Memory B cell (primary cell): ENCODE measurements around the gene SORCS1.

Experiments used
- ATAC-seq: fragments of 150-1000 bp; cut with Tn5 transposase; 2 replicates; pipeline ENCODE4 v1.10.0; 2021; ENCODE audit warnings: low read depth, mild to moderate bottlenecking, moderate library complexity
- DNase-seq, 2 donors: peaks; one replicate each; pipeline ENCODE4 v3.0.0; 2022; ENCODE audit warnings: low spot score in 2 of 2
- H3K27ac Mint-ChIP-seq: one replicate; pipeline ENCODE4 v1.8.0; 2022; ENCODE audit warnings: mild to moderate bottlenecking, moderate library complexity, mixed read lengths
- H3K27me3 Mint-ChIP-seq: one replicate; pipeline ENCODE4 v1.8.0; 2022; ENCODE audit warnings: mixed read lengths
- H3K36me3 Mint-ChIP-seq: one replicate; pipeline ENCODE4 v1.8.0; 2022; ENCODE audit warnings: mild to moderate bottlenecking, mixed read lengths
- H3K4me1 Mint-ChIP-seq: one replicate; pipeline ENCODE4 v1.8.0; 2022; ENCODE audit warnings: mixed read lengths
- H3K4me3 Mint-ChIP-seq: one replicate; pipeline ENCODE4 v1.8.0; 2022; ENCODE audit warnings: mild to moderate bottlenecking, moderate library complexity, mixed read lengths
- H3K9me3 Mint-ChIP-seq: one replicate; pipeline ENCODE4 v1.8.0; 2022; ENCODE audit warnings: mixed read lengths

The SORCS1 gene

DNA sequence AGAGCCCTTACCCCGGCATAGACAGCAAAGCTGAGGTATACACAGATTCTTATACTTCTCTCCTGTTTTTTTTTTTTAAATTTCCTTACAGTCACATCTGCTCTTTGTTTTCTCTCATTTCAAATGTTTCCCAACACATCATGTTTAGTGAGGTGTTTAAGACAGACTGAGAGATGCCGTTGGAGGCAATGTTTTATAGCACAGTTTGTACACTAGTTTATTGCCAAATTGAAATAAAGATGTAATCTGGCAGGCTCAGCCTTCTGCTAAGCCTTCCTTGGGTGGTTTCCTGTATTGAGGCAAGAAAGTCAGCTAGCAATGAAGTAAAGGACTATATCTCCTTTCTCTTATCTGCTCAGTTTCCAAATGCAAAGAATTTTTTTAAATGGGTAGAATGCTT lies 393.4 kb downstream of the SORCS1 start:
- Mint-ChIP-seq H3K4me1 (no peaks in the 10 kb centered on the region), H3K9me3 (no peaks in the 10 kb centered on the region), H3K27me3 (no peaks in the 10 kb centered on the region)

GRCh38 chr10:106768204-106768603 lies 396.3 kb downstream of the SORCS1 start:
- Mint-ChIP-seq H3K9me3 (no peaks in the 10 kb centered on the region), H3K27me3 (no peaks in the 10 kb centered on the region), H3K27ac (no peak overlapping the region), H3K4me1 (no peaks in the 10 kb centered on the region), H3K36me3 (no peaks in the 10 kb centered on the region), H3K4me3 (no peak overlapping the region)
- no peak for ATAC-seq
- DNase-seq: no peak

More for the DNA sequence above, 393.4 kb downstream of the SORCS1 start:
- H3K4me3 Mint-ChIP-seq: no peak overlapping the region
- DNase-seq (no peak), ATAC-seq (no peak)
- H3K27ac Mint-ChIP-seq: no peak overlapping the region
- no peaks in the 10 kb centered on the region for H3K36me3 Mint-ChIP-seq

- no peaks in the 10 kb centered on the region for H3K27me3 Mint-ChIP-seq
- H3K9me3 Mint-ChIP-seq: no peaks in the 10 kb centered on the region
- ATAC-seq (no peak), DNase-seq (no peak)
- H3K27ac Mint-ChIP-seq: no peak overlapping the region
- H3K36me3 Mint-ChIP-seq: no peaks in the 10 kb centered on the region
- no peaks in the 10 kb centered on the region for H3K4me1 Mint-ChIP-seq
- H3K4me3 Mint-ChIP-seq: no peak overlapping the region
These were observed 398.6 kb downstream of the SORCS1 start for GRCh38 chr10:106765928-106766327.

DNA sequence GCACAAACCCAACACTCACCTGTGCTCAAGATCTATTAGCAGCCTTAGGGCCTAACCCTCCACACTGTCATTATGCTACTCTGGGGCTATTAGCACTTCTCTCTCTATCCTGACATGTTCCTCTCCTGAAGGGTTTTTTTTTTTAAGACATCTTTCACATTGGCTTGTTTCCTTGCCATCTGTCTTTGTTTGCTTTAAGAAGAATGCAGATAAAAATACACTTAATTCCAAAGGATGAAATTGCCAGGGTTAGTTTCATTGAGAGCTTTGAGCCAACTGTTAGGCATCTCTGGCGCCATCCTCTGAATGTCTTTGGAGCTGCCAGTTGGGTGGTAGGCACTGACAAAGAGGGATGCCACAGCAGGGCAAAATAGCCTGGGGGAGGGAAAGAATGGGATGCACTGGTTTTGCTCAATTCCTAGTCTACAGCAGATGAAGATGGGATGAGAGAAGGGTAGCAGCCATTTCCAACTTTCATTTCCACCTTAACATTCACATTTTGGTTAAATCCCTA lies 399.2 kb downstream of the SORCS1 start:
- Mint-ChIP-seq H3K36me3 (no peaks in the 10 kb centered on the region), H3K4me3 (no peak overlapping the region), H3K27me3 (no peaks in the 10 kb centered on the region), H3K4me1 (no peaks in the 10 kb centered on the region), H3K27ac (no peak overlapping the region), H3K9me3 (no peaks in the 10 kb centered on the region)
- ATAC-seq: no peak
- no peak for DNase-seq

DNA sequence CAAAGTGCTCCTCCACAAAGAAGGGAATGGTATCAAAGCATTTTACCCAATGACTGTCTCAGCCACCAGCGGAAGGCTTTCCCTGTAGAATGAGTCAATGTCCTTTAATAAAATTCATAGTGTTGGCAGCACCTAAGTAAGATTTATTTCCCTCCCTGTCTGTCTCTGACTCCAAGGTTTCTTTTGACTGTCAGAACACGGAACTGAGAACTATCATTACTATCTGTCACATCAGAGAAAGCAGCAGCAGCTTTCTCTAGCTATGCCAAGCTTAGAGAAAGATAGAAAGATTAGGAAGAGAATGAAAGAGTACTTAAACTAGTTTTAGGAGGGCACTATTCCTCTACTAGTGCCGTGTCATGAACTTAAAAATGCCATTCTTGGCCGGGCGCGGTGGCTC lies 400.1 kb downstream of the SORCS1 start:
- Mint-ChIP-seq H3K27me3 (no peaks in the 10 kb centered on the region), H3K27ac (no peak overlapping the region), H3K4me3 (no peak overlapping the region), H3K4me1 (no peaks in the 10 kb centered on the region), H3K36me3 (no peaks in the 10 kb centered on the region), H3K9me3 (no peaks in the 10 kb centered on the region)
- ATAC-seq: no peak
- no peak for DNase-seq

DNA sequence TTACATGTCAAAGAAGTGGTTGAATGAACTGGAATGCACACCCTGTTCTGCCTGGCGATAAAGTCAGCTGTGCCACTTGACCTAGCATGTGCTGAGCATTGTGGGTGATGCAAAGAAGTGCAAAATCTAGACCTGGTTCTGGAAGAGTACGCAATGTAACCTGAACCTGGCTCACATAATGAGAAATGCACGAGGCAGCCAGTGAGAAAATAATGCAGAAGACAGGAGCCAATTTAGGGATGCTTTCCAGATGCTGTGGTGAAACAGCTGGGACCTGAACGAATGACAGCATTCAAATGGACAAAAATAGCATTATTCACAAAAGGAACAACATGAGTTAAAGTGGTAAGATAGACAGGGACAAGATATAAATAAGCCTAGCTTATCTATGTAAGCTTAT lies 402.6 kb downstream of the SORCS1 start:
- Mint-ChIP-seq H3K4me3 (no peak overlapping the region), H3K36me3 (no peaks in the 10 kb centered on the region), H3K4me1 (no peaks in the 10 kb centered on the region), H3K27me3 (no peaks in the 10 kb centered on the region), H3K27ac (no peak overlapping the region), H3K9me3 (no peaks in the 10 kb centered on the region)
- ATAC-seq (no peak), DNase-seq (no peak)

GRCh38 chr10:106757521-106757920 lies 407.0 kb downstream of the SORCS1 start:
- no peak for DNase-seq
- no peak for ATAC-seq
- no peak overlapping the region for H3K4me3 Mint-ChIP-seq
- no peak overlapping the region for H3K27ac Mint-ChIP-seq
- no peaks in the 10 kb centered on the region for H3K36me3 Mint-ChIP-seq
- H3K9me3 Mint-ChIP-seq: peaks cover 4% of the 10 kb centered on the region
- no peaks in the 10 kb centered on the region for H3K27me3 Mint-ChIP-seq
- no peaks in the 10 kb centered on the region for H3K4me1 Mint-ChIP-seq

- Mint-ChIP-seq H3K36me3 (no peaks in the 10 kb centered on the region), H3K4me1 (no peaks in the 10 kb centered on the region), H3K9me3 (peaks cover 3% of the 10 kb centered on the region), H3K4me3 (no peak overlapping the region), H3K27me3 (peaks cover 2% of the 10 kb centered on the region), H3K27ac (no peak overlapping the region)
- no peak for DNase-seq
- ATAC-seq: no peak
These were observed 413.4 kb downstream of the SORCS1 start for GRCh38 chr10:106751091-106751490.

GRCh38 chr10:106746868-106747267 lies 417.6 kb downstream of the SORCS1 start:
- no peak for DNase-seq
- no peak for ATAC-seq
- no peaks in the 10 kb centered on the region for H3K36me3 Mint-ChIP-seq
- H3K4me3 Mint-ChIP-seq: no peak overlapping the region
- no peak overlapping the region for H3K27ac Mint-ChIP-seq
- H3K27me3 Mint-ChIP-seq: peaks cover 2% of the 10 kb centered on the region
- H3K9me3 Mint-ChIP-seq: peaks cover 3% of the 10 kb centered on the region
- no peaks in the 10 kb centered on the region for H3K4me1 Mint-ChIP-seq

DNA sequence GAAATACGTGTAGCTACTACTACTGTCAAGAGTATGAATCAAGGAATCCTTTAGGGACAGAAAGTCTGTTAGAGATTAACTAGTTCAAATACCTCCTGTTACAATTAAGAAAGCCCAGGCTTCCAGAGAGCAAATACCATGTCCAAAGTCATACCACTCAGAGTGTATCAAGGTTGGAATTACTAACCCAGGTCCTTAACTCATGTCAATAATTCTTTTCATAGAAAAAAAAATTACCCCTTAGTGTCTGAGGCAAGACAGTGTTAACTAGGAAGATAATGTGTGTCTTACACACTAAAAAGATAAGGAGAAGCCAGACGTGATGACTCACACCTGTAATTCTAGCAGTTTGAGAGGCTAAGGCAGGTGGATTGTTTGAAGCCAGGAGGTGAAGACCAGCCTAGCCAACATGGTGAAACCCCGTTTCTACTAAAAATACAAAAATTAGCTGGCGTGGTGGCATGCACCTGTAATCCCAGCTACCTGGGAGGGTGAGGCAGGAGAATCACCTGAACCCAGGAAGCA lies 423.4 kb downstream of the SORCS1 start:
- Mint-ChIP-seq H3K4me1 (no peaks in the 10 kb centered on the region), H3K4me3 (no peak overlapping the region), H3K27me3 (no peaks in the 10 kb centered on the region), H3K36me3 (no peaks in the 10 kb centered on the region), H3K27ac (no peak overlapping the region), H3K9me3 (peaks cover 2% of the 10 kb centered on the region)
- ATAC-seq: no peak
- no peak for DNase-seq

GRCh38 chr10:106740071-106740470 lies 424.4 kb downstream of the SORCS1 start:
- DNase-seq (no peak), ATAC-seq (no peak)
- H3K9me3 Mint-ChIP-seq: peaks cover 2% of the 10 kb centered on the region
- H3K4me3 Mint-ChIP-seq: no peak overlapping the region
- H3K4me1 Mint-ChIP-seq: no peaks in the 10 kb centered on the region
- no peaks in the 10 kb centered on the region for H3K36me3 Mint-ChIP-seq
- H3K27ac Mint-ChIP-seq: no peak overlapping the region
- no peaks in the 10 kb centered on the region for H3K27me3 Mint-ChIP-seq

DNA sequence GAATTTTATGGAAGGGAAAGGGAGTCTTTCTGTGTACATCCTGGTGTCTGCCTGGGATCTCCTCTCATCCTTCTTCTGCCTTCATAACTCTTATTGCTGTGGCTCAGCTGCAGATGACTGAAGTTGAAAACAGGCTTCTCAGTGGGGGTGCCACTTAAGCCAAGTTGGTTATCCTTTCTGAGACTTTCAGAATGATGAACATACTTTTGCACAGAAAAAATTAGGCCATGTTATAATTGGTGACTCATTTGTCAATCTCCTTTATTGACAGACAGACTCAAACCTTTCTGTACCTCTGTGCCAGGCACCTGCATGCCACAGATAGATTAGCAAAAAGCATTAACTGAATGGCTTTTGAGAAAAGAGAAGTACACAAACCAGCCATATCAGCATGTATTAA lies 430.3 kb downstream of the SORCS1 start:
- peaks cover 2% of the 10 kb centered on the region for H3K27me3 Mint-ChIP-seq
- no peaks in the 10 kb centered on the region for H3K9me3 Mint-ChIP-seq
- no peaks in the 10 kb centered on the region for H3K4me1 Mint-ChIP-seq
- H3K36me3 Mint-ChIP-seq: no peaks in the 10 kb centered on the region
- H3K4me3 Mint-ChIP-seq: no peak overlapping the region
- no peak for DNase-seq
- no peak overlapping the region for H3K27ac Mint-ChIP-seq
- ATAC-seq: no peak

GRCh38 chr10:106728232-106728631 lies 436.3 kb downstream of the SORCS1 start:
- DNase-seq (no peak), ATAC-seq (no peak)
- peaks cover 2% of the 10 kb centered on the region for H3K9me3 Mint-ChIP-seq
- no peaks in the 10 kb centered on the region for H3K36me3 Mint-ChIP-seq
- peaks cover 2% of the 10 kb centered on the region for H3K27me3 Mint-ChIP-seq
- H3K4me3 Mint-ChIP-seq: no peak overlapping the region
- H3K27ac Mint-ChIP-seq: no peak overlapping the region
- no peaks in the 10 kb centered on the region for H3K4me1 Mint-ChIP-seq

- no peak overlapping the region for H3K27ac Mint-ChIP-seq
These were observed 437.3 kb downstream of the SORCS1 start for GRCh38 chr10:106727170-106727569.

DNA sequence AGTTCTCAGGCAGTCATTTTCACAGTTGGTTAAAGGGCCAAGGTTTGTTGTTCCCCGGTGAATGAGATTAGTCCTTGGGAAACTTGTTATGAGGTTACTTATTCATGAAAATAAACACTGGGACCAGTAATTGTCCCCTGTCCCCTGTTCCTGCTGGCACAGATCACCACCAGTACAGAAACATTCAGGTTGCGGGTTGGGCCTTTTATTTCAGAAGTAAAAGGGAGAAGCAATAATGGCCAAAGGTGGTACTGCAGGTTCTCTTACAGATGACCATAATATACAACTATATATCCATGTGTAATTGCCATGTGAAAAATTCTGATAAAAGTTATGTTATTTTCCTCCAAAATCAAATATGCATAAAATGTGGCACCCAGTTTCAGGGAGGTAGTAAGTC lies 442.0 kb downstream of the SORCS1 start:
- ATAC-seq: no peak
- Mint-ChIP-seq H3K27me3 (no peaks in the 10 kb centered on the region), H3K4me1 (no peaks in the 10 kb centered on the region), H3K27ac (no peak overlapping the region), H3K9me3 (peaks cover 4% of the 10 kb centered on the region), H3K4me3 (no peak overlapping the region), H3K36me3 (no peaks in the 10 kb centered on the region)
- DNase-seq: no peak

More at GRCh38 chr10:106727170-106727569, 437.3 kb downstream of the SORCS1 start:
- H3K4me3 Mint-ChIP-seq: no peak overlapping the region
- no peak for ATAC-seq
- H3K27me3 Mint-ChIP-seq: peaks cover 2% of the 10 kb centered on the region
- H3K36me3 Mint-ChIP-seq: no peaks in the 10 kb centered on the region
- H3K4me1 Mint-ChIP-seq: no peaks in the 10 kb centered on the region
- peaks cover 2% of the 10 kb centered on the region for H3K9me3 Mint-ChIP-seq
- no peak for DNase-seq
